ENCODE results near the gene CELSR3. TPM values are rescaled to one million over a fixed set of nuclear protein-coding genes. Genes with fewer than 3 reads are reported as not detected.
A peak's percentile ranks its signal among the peaks of the same experiment; 100 is the strongest.

CELSR3 gene
- total RNA-seq, 1 donor: 1.4 TPM

GRCh38 chr3:48697952-48698351 lies 35.3 kb upstream of the CELSR3 start:
- Histone ChIP-seq H3K79me2 (ENCODE audit: insufficient read depth, low read length) (peaks cover 86% of the 10 kb centered on the region), H3K36me3 (ENCODE audit: insufficient read depth, low read length) (peaks cover 48% of the 10 kb centered on the region), H3K4me1 (ENCODE audit: insufficient read depth, low read length) (peaks cover 41% of the 10 kb centered on the region), H3K9me3 (ENCODE audit: low read depth, low read length) (no peaks in the 10 kb centered on the region), H4K20me1 (ENCODE audit: insufficient read depth, low read length) (peaks cover 69% of the 10 kb centered on the region), H3K4me3 (ENCODE audit: insufficient read depth, low read length) (no peak overlapping the region), H3K27me3 (ENCODE audit: insufficient read depth, low read length) (no peaks in the 10 kb centered on the region), H3K4me2 (ENCODE audit: insufficient read depth, low read length) (no peak overlapping the region), H2AFZ (ENCODE audit: low read length) (no peak overlapping the region), H3K27ac (ENCODE audit: low read depth, low read length) (no peak overlapping the region)
- no peak for DNase-seq (ENCODE audit: insufficient read length, low spot score, missing footprints)
- TF ChIP-seq CTCF (IDR thresholded peaks at IDR 0.05; ENCODE audit: extremely low read depth, low read depth, low read length): peak; percentile 12

- H3K27ac ChIP-seq (ENCODE audit: low read depth, low read length): peak overlapping the region; percentile 1
- no peak for TF ChIP-seq CTCF (IDR thresholded peaks at IDR 0.05; ENCODE audit: extremely low read depth, low read depth, low read length)
- H3K79me2 ChIP-seq (ENCODE audit: insufficient read depth, low read length): peaks cover 84% of the 10 kb centered on the region
- peaks cover 55% of the 10 kb centered on the region for H3K36me3 ChIP-seq (ENCODE audit: insufficient read depth, low read length)
- no peak for DNase-seq (ENCODE audit: insufficient read length, low spot score, missing footprints)
- H3K4me3 ChIP-seq (ENCODE audit: insufficient read depth, low read length): no peak overlapping the region
- no peak overlapping the region for H3K4me2 ChIP-seq (ENCODE audit: insufficient read depth, low read length)
- peaks cover 64% of the 10 kb centered on the region for H4K20me1 ChIP-seq (ENCODE audit: insufficient read depth, low read length)
- H3K27me3 ChIP-seq (ENCODE audit: insufficient read depth, low read length): no peaks in the 10 kb centered on the region
- H3K4me1 ChIP-seq (ENCODE audit: insufficient read depth, low read length): peaks cover 41% of the 10 kb centered on the region
- no peak overlapping the region for H2AFZ ChIP-seq (ENCODE audit: low read length)
- H3K9me3 ChIP-seq (ENCODE audit: low read depth, low read length): no peaks in the 10 kb centered on the region
These were observed 33.9 kb upstream of the CELSR3 start for GRCh38 chr3:48696601-48697000.

- H4K20me1 ChIP-seq (ENCODE audit: insufficient read depth, low read length): peaks cover 64% of the 10 kb centered on the region
- H3K4me2 ChIP-seq (ENCODE audit: insufficient read depth, low read length): no peak overlapping the region
These were observed 33.5 kb upstream of the CELSR3 start for GRCh38 chr3:48696156-48696555.

GRCh38 chr3:48695393-48695753 lies 32.7 kb upstream of the CELSR3 start:
- peaks cover 36% of the 10 kb centered on the region for H3K4me1 ChIP-seq (ENCODE audit: insufficient read depth, low read length)
- H3K9me3 ChIP-seq (ENCODE audit: low read depth, low read length): no peaks in the 10 kb centered on the region
- peak; percentile 79 for DNase-seq (ENCODE audit: insufficient read length, low spot score, missing footprints)
- H2AFZ ChIP-seq (ENCODE audit: low read length): no peak overlapping the region
- H3K4me2 ChIP-seq (ENCODE audit: insufficient read depth, low read length): peak overlapping the region; percentile 70
- H3K79me2 ChIP-seq (ENCODE audit: insufficient read depth, low read length): peaks cover 79% of the 10 kb centered on the region
- peak overlapping the region; percentile 59 for H3K4me3 ChIP-seq (ENCODE audit: insufficient read depth, low read length)
- peaks cover 58% of the 10 kb centered on the region for H4K20me1 ChIP-seq (ENCODE audit: insufficient read depth, low read length)
- H3K36me3 ChIP-seq (ENCODE audit: insufficient read depth, low read length): peaks cover 62% of the 10 kb centered on the region
- no peaks in the 10 kb centered on the region for H3K27me3 ChIP-seq (ENCODE audit: insufficient read depth, low read length)
- no peak for TF ChIP-seq CTCF (IDR thresholded peaks at IDR 0.05; ENCODE audit: extremely low read depth, low read depth, low read length)
- peak overlapping the region; percentile 79 for H3K27ac ChIP-seq (ENCODE audit: low read depth, low read length)

More at GRCh38 chr3:48696156-48696555, 33.5 kb upstream of the CELSR3 start:
- H3K4me3 ChIP-seq (ENCODE audit: insufficient read depth, low read length): no peak overlapping the region
- no peak for TF ChIP-seq CTCF (IDR thresholded peaks at IDR 0.05; ENCODE audit: extremely low read depth, low read depth, low read length)
- H3K4me1 ChIP-seq (ENCODE audit: insufficient read depth, low read length): peaks cover 41% of the 10 kb centered on the region
- DNase-seq (ENCODE audit: insufficient read length, low spot score, missing footprints): no peak
- H3K79me2 ChIP-seq (ENCODE audit: insufficient read depth, low read length): peaks cover 82% of the 10 kb centered on the region
- H3K9me3 ChIP-seq (ENCODE audit: low read depth, low read length): no peaks in the 10 kb centered on the region
- H2AFZ ChIP-seq (ENCODE audit: low read length): no peak overlapping the region
- H3K27me3 ChIP-seq (ENCODE audit: insufficient read depth, low read length): no peaks in the 10 kb centered on the region
- peaks cover 58% of the 10 kb centered on the region for H3K36me3 ChIP-seq (ENCODE audit: insufficient read depth, low read length)
- H3K27ac ChIP-seq (ENCODE audit: low read depth, low read length): peak overlapping the region; percentile 1
